Gastrocnemius medialis (tissue), 4 donors: ENCODE measurements around the gene AP3S1. TPM values are rescaled to one million over a fixed set of nuclear protein-coding genes. Genes with fewer than 3 reads are reported as not detected.
"Not testable (repeated sequence)": the region's sequence is repeated elsewhere in the genome, so short reads cannot be mapped to it uniquely, and the experiment has no call there.

ENCODE experiments used
- ATAC-seq, 2 donors: fragments of 150-250 bp; one replicate each; pipeline ENCODE4 v1.9.1; 2016
- DNase-seq, 2 donors: peaks; one replicate each; pipeline ENCODE4 v3.0.0-alpha.2; 2019
- H3K27ac ChIP-seq, 4 donors: fragments of 200-600 bp; sonication (generic); 1 replicate in 1 of 4; 2 replicates in 3 of 4; pipeline ENCODE4 v1.5.1; 2016 to 2018; ENCODE audit warnings: mild to moderate bottlenecking in 2 of 4, moderate library complexity in 1 of 4
- H3K27me3 ChIP-seq, 3 donors: fragments of 200-600 bp; sonication (generic) in 2 of 3; 1 replicate in 1 of 3; 2 replicates in 2 of 3; pipeline versions ENCODE4 v1.5.1 to v1.6.0; 2016 to 2019; ENCODE audit warnings: mild to moderate bottlenecking in 1 of 3, moderate library complexity in 1 of 3
- H3K36me3 ChIP-seq, 2 donors: fragments of 200-600 bp; sonication (generic) in 1 of 2; one replicate each; pipeline ENCODE4 v1.5.1; 2017 to 2018
- H3K4me1 ChIP-seq, 2 donors: fragments of 200-600 bp; sonication (generic) in 1 of 2; one replicate each; pipeline ENCODE4 v1.5.1; 2016 to 2017; ENCODE audit warnings: mild to moderate bottlenecking in 2 of 2
- H3K4me3 ChIP-seq, 4 donors: fragments of 200-600 bp; sonication (generic) in 3 of 4; 1 replicate in 1 of 4; 2 replicates in 3 of 4; pipeline ENCODE4 v1.5.1; 2016 to 2019; ENCODE audit warnings: mild to moderate bottlenecking in 2 of 4
- H3K9me3 ChIP-seq, 3 donors: fragments of 200-600 bp; sonication (generic) in 2 of 3; 1 replicate in 1 of 3; 2 replicates in 2 of 3; pipeline ENCODE4 v1.5.1; 2016 to 2019
- POLR2A ChIP-seq, 2 donors: fragments of 450-650 bp; IDR thresholded peaks; one replicate each; pipeline ENCODE4 v1.6.1; 2017; ENCODE audit warnings: antibody characterized with exemption in 2 of 2, mild to moderate bottlenecking in 2 of 2, moderate library complexity in 2 of 2
- in situ Hi-C, 4 donors: fragments of 200-750 bp; cut with MboI; loops; one replicate each; pipeline versions ENCODE4 v1.15.0 to v1.8.0; 2017; ENCODE audit warnings: low sequenced_read_pairs in 4 of 4
- intact Hi-C: fragments of 100-400 bp; cut with DNase I; formaldehyde crosslinking; loops from one replicate; pipeline ENCODE4 v1.15.1; 2023; ENCODE audit warnings: low total_unique reads
- total RNA-seq, 4 donors: library from RNA; depleted of rRNA; stranded (reverse); fragments of >200 nt; gene quantifications; one replicate each; pipeline versions ENCODE4 v1.1.0 to v1.2.3, GENCODE V29; 2016
- TF ChIP-seq, protein P1 (sequence below), 5 experiments: fragments of 450-650 bp in 3 of 5; fragments of 200-600 bp in 2 of 5; sonication (generic) in 2 of 5; IDR thresholded peaks in 4 of 5; conservative IDR thresholded peaks in 1 of 5; 1 replicate in 4 of 5; 2 replicates in 1 of 5; pipeline ENCODE4 v1.5.1; 2016 to 2019; ENCODE audit warnings: antibody characterized with exemption in 5 of 5, mild to moderate bottlenecking in 3 of 5, moderate library complexity in 3 of 5

The AP3S1 gene
- total RNA-seq, 4 donors from 2014 or later: 13.0 to 121 (median 25.5) TPM

DNA sequence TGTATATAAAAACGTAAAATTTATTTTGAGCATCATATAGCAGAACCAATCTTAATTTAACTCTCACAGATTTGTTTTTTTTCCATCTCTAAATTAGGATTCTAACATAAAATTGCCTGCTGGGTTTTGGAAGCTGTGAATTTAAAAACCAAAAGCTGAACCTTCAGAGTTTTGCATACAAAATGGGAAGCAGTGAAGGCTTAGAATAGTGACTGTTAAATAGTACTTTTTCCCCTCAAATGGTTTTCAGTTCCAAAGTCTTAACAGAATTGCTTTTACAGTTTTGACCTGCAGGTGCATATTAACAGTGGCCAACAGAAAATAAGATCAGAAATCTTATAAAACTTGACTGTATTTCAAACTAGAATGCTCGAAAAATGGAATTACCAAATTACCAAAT lies 65.4 kb downstream of the AP3S1 start:
- H3K4me1 ChIP-seq: no peaks in the 10 kb centered on the region
- ATAC-seq: no peak
- intact Hi-C loops: no loop called here

DNA sequence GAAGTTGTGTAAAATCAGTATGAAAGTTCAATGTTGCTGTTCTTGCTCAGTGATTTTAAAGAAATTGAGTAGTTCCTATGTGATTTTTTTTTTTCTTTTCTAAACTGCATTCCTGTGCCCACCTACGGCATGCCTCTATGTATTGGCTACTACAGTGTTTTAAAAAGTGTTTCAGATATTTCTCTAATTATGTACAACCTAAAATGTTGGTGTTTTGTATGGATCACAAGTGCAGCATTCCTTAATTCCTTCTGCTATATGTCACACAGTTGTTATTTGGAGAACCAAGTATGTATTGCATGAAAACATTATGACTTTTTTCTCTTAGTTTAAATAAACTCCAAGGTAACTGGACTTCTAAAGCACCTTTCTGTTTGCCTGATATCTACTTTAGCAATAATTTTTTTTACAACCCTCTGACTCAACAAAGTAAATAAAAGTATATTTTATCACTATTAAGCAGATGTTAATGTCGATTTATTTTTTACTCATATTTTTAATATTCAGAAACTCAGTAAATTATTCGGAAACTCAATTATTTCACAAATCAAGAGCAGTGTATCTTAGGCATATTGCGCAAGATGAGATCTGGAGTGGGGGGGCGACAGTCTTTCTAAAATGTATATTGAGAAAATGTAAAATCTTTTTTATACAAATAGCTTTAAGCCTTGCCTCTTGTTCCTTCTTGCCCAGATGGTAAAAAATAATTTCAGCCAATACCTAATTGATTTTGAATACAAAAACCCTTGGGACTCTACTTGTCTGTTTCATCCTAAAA lies 72.1 kb downstream of the AP3S1 start:
- DNase-seq, H3K27ac ChIP-seq, H3K36me3 ChIP-seq, H3K4me1 ChIP-seq, H3K27me3 ChIP-seq, H3K9me3 ChIP-seq, intact Hi-C loops, ATAC-seq, H3K4me3 ChIP-seq, in situ Hi-C loops: not testable (repeated sequence)

More for the DNA sequence above, 65.4 kb downstream of the AP3S1 start:
- in situ Hi-C loops: no loop called here
- Histone ChIP-seq H3K36me3 (no peaks in the 10 kb centered on the region), H3K9me3 (no peaks in the 10 kb centered on the region), H3K4me3 (no peak overlapping the region), H3K27ac (no peak overlapping the region), H3K27me3 (no peaks in the 10 kb centered on the region)
- TF ChIP-seq, protein P1, sequence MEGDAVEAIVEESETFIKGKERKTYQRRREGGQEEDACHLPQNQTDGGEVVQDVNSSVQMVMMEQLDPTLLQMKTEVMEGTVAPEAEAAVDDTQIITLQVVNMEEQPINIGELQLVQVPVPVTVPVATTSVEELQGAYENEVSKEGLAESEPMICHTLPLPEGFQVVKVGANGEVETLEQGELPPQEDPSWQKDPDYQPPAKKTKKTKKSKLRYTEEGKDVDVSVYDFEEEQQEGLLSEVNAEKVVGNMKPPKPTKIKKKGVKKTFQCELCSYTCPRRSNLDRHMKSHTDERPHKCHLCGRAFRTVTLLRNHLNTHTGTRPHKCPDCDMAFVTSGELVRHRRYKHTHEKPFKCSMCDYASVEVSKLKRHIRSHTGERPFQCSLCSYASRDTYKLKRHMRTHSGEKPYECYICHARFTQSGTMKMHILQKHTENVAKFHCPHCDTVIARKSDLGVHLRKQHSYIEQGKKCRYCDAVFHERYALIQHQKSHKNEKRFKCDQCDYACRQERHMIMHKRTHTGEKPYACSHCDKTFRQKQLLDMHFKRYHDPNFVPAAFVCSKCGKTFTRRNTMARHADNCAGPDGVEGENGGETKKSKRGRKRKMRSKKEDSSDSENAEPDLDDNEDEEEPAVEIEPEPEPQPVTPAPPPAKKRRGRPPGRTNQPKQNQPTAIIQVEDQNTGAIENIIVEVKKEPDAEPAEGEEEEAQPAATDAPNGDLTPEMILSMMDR (IDR thresholded peaks at IDR 0.05 in 4 of 5, conservative IDR thresholded peaks at IDR 0.05 in 1 of 5): no peak
- no peak for DNase-seq

DNA sequence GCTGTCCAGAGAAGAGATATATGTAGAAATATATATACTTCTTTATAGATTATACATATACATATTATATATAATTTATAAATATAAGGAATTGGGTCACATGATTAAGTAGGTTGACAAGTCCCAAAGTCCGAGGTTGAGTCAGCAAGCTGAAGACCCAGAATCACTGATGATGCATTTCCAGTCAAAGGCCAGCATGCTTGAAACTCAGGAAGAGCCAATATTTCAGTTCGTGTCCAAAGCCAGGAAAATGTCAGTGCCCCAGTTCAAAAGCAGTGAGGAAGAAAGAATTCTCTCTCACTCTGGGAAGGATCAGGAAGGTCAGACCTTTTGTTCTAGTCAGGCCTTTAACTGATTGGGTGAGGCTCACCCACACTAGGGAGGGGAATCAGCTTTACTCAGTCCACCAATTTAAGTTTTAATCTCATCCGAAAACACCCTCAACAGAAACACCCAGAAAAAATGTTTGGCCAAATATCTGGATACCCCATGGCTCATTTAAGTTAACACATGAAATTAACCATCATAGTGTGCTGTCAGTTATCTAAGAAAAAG lies 78.5 kb downstream of the AP3S1 start:
- intact Hi-C loops: no loop called here
- DNase-seq: no peak

DNA sequence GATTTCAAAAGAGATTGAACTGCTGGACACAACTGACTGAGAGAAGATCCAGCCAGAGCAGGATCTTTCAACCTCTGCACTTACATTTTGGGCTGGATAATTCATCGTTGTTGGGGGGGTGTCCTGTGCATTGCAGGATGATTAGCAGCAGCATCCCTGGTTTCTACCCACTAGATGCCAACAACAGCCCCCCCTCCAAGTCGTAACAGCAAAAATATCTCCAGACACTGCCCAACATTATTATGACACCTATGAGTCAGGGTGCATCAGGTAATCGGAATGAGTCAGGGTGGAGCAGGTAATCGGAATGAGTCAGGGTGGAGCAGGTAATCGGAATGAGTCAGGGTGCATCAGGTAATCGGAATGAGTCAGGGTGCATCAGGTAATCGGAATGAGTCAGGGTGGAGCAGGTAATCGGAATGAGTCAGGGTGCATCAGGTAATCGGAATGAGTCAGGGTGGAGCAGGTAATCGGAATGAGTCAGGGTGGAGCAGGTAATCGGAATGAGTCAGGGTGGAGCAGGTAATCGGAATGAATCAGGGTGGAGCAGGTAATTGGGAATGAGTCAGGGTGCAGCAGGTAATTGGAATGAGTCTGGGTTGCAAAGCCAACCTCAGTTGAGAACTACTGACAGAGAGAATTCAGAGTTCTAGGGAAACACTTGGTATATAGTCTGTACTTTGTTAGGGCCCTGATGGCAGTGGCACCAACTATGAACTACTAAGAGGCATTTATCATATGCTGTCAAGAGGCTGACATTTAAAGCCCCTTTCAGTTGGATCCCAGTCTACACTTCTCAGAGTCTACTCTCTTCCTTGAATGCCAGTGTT lies 87.1 kb downstream of the AP3S1 start:
- H3K27me3 ChIP-seq, DNase-seq, H3K27ac ChIP-seq, ATAC-seq, H3K36me3 ChIP-seq, intact Hi-C loops, H3K9me3 ChIP-seq, H3K4me1 ChIP-seq, H3K4me3 ChIP-seq, in situ Hi-C loops: not testable (repeated sequence)

More for the DNA sequence above, 78.5 kb downstream of the AP3S1 start:
- H3K4me1 ChIP-seq: no peaks in the 10 kb centered on the region
- H3K4me3 ChIP-seq: no peak overlapping the region
- H3K9me3 ChIP-seq: no peaks in the 10 kb centered on the region
- no peak for ATAC-seq
- TF ChIP-seq, protein P1 (IDR thresholded peaks at IDR 0.05 in 4 of 5, conservative IDR thresholded peaks at IDR 0.05 in 1 of 5): no peak
- TF ChIP-seq POLR2A (IDR thresholded peaks at IDR 0.05): no peak
- no peak overlapping the region for H3K27ac ChIP-seq
- H3K36me3 ChIP-seq: no peaks in the 10 kb centered on the region
- in situ Hi-C loops: no loop called here
- no peaks in the 10 kb centered on the region for H3K27me3 ChIP-seq

DNA sequence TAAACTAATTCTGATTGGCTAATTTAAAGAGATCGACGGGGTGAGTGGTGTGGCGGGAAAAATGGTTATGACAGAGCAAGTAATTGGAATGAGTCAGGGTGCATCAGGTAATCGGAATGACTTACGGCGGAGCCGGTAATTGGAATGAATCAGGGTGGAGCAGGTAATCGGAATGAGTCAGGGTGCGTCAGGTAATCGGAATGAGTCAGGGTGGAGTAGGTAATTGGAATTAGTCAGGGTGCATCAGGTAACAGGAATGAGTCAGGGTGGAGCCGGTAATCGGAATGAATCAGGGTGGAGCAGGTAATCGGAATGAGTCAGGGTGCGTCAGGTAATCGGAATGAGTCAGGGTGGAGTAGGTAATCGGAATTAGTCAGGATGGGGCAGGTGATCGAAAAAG lies 88.4 kb downstream of the AP3S1 start:
- DNase-seq, H3K4me1 ChIP-seq, H3K27me3 ChIP-seq, H3K36me3 ChIP-seq, in situ Hi-C loops, H3K9me3 ChIP-seq, ATAC-seq, H3K4me3 ChIP-seq, H3K27ac ChIP-seq, intact Hi-C loops: not testable (repeated sequence)
